Activated T-cell treated with anti-CD3 and anti-CD28 coated beads for 4 hours (primary cell): ENCODE results near the gene DLK1.

Source experiments
- DNase-seq: peaks from one replicate; pipeline ENCODE4 v3.0.0-alpha.2; 2020

DLK1 gene

DNA sequence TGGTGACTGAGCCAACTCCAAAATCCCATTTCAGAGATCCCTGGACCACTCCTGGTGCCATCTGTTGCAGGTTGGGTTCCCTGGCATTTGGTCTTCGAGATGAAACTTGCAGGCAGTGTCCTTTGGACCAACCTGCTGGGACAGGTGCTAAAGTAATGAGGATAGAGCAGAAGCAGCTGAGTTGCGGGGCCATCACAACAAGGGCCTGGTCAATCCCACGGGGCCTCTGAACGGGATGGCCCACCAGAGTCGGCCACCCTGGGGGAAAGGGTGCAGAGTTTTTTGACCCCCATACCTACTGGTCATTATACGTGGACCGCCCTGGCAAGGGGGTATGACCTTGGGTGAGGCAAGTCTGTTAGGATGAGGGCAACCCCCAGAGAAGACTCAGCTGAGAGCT is 39.3 kb downstream of the DLK1 start:
- DNase-seq: no peak

DNA sequence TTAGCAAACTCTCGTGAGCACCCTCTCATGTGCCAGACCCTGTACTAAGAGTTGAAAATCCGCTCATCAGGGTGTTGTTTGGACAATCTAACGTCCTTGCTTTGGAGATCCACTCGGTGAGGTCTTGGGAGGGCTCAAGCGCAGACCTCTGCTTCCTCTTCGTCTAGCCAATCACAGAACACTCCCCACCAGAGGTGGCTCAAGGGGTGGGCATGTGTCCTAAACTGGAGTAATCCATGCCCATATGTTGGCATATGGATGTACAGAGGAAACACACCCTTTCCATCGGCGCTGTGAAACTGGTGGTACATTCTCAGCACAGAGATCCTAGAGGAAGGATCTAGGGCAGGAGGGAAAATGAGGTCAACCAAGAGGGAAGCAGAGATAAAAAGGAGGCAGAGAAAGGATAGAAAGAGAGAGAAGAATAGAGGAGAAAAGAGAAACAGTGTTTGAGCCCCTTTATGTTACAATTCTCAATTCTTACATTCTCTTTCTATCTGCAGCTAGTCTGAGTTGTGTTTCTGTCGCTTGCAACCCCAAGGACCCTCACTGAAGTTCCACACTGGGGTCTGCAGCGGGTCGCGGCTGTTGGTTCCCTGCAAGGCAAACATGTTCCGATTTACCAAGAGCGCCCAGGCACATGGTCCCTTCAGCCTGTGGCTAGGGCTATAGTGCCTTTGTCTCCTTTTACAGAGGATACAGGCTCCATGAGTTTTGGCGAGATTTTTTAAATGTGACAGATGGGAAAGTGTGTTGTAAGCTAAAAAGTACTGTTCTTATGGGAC is 40.5 kb downstream of the DLK1 start:
- DNase-seq: no peak

DNA sequence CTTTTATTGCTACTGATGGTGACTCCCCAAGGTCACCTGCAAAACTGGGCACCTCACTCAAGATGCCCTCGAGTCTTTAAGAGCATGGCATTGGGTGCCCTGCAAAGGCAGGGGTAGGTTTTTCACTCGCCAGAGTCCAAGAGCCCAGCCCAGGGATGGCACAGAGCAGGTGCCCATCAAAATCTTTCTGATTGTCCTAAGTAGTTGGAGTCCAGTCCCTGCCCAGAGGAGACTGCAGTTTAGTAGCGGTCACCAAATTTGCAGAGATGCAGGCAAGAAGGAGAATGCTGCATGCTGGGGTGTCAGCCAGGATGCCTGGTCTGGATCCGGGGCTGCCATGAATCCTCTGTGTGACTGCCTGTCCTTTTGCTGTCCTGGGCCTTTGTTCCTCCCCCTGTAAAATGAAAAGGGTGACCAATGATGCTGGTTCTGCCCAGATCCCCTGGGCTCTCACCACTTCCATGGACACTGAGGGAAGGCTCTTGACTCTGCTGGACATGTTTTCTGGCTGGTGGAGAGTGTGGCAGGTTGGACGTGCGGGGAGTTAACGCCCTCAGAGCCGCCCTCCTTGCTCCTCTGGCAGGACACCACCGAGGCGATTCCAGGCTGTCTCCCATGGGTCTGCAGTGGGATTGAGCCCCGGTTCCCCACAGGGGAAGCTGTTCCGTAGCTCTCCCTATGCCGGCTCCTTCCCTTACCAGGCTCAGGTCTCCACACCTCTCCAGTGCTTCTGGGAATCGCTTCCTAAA is 41.3 kb downstream of the DLK1 start:
- no peak for DNase-seq

DNA sequence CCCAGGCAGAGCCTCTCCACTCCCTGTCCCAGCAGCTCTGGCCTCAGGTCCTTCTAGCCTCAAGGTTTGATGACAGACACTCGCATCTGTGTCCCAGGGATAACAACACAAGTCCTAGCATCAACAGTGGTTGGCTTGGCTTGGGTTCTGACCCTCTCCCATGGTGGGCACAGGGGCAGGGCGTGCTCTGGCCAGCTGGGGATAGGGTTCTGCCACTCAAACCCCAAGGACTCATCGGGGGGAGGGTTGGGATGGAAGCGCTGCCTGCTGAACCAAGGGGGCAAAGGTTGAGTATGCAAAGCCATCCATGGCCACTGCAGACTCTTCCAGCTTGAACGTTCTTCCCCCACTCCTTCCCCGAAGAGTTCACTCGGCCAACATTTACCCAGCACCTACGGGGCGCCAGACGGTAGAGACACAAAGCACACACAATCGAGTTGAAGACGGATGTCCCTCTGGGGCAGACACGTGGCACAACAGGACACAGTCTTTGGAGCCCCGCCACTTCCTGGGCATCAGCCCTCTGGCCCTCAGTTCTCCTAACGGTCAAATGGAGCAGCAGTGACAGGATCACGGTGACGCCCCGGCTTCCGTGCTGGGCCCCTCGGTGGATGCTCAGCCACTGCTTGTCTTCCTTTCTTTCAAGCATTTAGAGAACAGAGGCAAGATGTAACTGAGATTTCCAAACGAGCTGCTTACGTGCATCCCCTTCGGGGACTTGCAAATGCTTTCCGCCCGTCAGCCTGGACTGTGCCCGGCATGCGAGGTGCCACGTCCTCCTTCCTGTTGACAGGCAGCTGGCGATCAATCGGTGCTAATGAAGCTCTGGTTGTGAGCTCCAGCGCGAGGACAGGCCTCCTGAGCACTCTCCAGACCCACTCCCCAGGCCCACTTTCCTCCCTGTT is 42.6 kb downstream of the DLK1 start:
- no peak for DNase-seq

DNA sequence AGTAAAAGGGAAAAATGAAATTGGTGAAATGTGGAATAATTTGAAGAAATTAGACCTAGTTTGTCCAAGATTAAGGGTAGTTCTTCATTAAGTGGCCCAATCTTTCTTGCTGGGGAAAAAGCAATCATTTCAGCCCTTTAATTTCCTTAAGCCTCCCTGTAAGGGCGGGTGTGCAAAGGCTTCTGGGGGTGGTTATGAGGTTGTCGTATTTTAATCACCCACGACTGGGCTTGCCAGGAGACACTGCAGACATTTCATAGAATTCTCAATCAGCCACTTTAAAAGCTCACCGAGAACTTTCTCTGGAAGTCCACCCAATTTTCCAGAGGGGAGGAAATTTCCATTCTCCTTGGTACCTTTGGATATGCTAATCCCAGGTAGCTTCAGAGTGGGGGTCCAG is 43.4 kb downstream of the DLK1 start:
- no peak for DNase-seq

DNA sequence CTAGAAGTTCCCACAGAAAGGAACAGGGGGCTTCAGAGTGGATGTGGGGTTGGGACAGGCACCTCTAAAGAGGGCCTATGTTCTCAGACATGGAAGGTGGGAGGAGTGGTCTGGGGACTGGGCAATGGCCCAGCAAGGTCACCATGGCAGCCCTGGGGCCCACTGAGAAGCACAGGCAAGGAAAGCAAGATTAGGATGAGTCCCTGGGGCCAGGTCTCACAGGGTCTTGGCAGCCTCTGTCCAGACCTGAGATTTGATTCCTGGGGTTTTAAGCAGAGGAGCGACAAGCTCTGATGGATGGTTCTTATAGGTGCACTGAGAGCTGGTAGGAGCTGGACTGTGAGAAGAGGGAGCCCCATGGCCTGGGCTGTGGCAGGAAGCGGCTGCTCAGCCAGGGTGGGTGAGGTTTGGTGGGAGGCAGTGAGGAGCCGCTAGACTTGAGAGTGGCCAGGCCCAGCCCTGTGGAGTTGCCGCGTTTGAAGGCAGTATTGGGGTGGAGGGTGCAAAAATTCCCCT is 44.0 kb downstream of the DLK1 start:
- no peak for DNase-seq

DNA sequence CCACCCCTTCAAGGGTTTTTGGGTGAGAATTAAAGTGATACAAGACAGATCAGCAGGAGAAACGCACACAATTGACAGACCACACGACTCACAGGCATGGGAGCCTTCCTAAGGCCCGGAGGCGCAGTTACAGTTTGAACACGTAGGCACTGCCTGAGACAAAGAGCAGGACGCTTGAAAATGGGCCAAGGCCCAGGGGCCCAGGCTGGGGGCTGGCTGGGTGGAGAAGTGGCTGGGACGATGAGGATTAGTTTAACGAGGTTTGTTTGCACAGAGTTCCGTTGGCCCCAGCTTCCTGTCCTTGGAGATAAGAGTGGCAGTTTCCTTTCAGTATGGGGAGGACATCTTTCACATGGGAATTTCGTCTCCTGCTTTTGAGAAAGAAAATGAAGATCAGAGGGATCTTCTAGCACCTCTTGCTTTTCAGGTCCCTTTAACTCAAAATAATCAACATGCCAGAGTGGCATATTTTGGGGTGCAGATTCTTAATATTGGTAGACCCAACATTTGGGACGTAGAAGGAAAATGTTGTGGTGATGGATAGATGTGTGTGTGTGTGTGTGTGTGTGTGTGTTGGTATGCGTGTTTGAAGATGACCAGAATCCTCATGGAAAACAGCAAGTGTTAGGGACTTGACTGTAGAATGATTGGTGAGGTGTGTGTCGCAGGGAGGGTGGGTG is 44.6 kb downstream of the DLK1 start:
- DNase-seq: no peak

DNA sequence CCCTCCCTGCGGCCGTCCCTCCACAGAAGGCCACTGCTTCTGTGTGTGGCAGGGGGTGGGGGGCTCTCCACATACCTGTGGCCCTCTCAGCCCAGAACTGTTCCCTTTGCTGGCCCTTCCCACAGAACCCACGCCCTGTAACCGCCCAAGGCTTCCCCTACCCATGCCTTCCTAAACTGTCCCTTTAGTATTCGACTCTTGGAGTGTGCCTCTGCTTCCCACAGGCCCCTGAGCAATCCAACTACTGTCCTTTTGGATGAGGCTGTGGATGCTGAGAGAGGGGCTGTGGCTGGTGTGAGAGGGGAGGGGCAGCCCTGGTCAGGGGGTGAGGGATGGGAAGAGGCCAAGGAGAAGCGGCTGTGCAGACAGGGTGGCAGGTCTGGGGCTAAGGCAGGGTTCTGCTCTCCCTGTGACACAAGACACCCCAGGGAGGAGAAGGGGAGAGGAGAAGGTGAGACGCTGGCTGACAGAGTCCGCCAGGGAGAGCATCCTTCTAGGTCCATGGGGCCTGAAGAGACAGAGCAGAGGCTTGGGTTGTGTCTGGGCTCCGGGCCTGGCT is 46.0 kb downstream of the DLK1 start:
- DNase-seq: no peak

DNA sequence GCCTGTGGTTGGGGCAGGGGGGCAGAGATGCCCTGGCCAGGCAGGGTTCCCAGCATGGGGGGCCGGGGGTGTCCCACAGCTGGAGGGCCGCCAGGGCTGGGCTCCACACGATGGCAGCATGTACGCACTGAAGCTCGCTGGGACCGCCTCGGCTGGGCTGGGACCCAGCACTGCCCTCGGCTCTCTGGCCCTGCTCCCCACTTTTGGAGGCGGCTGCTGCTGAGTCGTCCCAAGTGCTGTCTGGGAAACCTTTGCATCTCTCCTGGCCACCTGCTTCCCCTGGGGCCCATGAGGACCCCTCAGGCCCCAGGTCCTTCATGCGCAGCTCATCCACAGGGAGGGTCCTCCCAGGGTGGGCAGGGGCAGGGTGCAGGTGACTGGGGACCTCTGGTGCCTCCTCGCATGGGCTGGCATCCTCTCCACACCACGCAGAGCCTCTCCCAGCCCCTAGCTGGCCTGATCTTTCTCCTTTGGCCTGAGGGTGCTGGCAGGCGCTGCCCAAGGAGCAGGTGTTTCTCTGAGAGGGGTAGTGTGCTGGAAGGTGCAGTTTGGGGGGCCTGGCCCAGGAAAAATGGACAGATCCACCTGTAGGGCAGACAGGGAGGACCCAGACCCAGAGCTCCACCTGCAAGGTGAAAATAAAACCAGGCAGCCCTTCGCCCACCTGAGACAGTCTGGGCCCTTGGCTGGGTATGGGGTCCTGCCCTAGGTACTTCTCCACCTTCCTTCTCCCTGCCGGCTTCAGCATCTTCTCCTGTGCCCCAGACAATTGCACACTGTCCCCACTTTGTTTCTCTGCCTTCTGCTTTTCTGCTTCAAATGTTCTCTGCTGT is 46.9 kb downstream of the DLK1 start:
- no peak for DNase-seq

DNA sequence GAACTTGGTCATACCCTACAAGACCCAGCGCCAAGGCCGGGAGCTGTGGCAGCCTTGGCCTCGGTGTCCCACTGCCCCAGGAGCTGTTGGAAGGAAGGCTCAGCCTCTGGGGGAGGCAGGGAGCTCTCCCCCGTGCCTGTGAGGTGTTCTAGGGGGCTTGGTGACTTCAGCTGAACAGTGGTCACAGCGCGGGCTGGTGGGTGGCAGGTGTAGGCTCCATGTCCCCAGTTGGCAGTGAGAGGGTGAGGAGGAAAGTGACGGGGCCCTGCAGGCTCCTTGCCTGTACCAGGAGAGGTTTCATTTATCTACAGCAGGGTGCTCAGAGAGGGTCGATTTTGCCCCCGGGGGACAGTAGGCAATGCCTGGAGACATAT is 47.5 kb downstream of the DLK1 start:
- DNase-seq: no peak

DNA sequence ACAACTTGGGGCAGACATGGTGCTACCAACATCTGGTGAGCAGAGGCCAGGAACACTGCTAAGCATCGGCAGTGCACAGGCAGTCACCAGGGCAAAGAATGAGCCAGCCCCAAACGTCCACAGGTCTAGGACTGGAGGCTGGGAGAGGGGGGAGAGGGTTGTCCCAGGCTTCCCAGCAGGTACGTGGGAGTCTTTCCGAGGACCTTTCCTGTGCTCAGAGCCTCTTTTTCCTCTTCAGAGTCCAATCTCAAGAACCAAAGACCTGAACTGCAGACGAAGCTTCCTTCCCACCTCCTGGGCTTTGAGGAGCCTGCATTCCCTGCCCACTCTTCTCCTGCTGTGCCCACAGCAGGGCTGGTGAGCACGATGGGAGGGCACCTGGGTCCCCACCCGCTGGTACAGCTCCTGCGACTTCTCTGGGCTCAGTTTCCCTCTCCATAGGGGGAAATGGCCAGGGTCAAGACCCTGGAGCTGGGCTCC is 48.7 kb downstream of the DLK1 start:
- no peak for DNase-seq

DNA sequence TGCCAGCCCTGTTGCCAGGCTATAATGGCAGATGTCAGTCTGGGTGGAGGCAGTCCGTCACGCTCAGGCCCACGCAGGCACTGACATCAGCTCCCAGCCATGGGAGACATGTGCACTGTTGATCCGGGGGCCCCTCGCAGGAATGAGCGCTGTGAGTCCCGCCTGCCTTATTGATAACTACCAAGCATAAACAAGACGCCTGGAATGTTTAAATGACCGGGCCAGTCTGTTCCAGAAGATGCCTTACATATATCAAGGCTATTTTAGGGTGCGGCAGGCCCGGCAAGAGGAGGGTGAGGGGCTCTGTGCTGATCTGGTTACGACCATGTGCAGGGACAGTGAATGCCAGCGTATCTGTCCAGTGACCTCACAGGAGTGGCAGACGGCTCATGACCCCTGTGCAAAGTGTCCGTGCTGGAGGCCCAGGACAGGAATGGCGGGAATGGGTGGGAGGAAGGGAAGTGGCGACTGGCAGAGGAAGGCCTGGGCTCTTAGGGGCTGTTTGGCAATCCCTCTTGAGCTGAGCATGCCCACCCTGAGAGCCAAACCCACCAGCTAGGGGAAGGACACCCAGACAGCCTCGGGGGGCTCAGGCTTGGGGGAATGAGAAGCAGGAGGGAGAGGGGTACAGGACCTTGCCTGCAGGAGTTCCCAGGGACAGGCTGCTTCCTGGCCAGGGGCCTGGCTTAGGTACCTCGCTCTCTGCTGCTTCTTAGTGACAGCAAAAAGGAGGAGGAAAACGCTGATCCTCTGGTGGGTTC is 49.3 kb downstream of the DLK1 start:
- DNase-seq: no peak

DNA sequence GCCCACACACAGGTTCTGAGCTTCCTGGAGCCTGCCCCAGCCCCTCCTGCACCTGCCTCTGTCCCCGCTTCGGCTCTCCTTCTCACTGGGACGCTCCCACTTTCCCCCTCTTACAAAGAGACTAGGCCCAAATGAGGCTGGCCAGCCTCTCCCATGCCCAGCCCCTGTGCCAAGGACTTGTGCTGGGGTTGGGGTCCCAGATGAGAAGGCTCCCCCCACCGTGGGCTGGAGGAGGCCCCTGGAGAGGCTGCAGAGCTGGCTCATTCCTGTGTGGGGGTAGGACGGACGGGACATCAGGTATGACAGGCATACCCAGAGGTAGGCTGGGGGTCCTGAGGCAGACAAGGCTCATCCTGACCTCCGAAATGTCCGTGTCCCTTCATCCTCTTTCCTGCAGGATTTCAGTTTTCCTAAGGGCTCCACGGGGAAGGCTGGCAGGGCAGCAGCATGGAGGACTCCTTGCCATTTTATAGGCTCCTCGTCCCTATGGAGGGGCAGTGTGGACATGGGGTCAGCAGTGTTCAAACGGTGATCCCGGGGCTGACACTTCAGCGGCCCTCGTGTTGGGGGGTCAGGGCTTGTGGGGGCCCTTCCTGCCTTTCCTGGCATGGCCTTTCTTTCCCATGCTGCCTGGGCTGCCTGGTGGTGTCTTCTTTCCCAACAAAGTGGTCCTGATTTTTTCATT is 50.1 kb downstream of the DLK1 start:
- no peak for DNase-seq

DNA sequence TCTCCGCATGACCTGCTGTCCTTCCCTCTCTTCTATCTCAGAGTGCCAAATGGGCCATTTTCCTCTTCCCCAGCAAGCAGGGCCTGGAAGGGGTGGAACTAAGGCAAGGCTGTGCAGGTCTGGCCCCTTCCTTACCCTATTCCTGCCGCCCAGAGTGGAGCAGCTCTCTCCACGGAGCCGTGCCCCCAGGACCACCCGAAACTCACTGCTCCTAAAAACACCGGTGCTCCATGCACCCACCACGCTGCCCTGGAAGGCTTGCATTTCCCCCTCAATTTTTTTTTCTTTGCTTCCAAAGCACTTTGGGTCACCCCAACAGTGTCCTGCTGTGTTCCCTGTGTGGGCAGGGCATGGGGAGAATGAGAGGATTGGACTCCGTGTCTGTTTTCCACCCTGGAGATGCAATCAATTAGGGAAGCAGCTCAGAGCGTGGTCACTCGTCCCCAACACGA is 50.7 kb downstream of the DLK1 start:
- DNase-seq: no peak

DNA sequence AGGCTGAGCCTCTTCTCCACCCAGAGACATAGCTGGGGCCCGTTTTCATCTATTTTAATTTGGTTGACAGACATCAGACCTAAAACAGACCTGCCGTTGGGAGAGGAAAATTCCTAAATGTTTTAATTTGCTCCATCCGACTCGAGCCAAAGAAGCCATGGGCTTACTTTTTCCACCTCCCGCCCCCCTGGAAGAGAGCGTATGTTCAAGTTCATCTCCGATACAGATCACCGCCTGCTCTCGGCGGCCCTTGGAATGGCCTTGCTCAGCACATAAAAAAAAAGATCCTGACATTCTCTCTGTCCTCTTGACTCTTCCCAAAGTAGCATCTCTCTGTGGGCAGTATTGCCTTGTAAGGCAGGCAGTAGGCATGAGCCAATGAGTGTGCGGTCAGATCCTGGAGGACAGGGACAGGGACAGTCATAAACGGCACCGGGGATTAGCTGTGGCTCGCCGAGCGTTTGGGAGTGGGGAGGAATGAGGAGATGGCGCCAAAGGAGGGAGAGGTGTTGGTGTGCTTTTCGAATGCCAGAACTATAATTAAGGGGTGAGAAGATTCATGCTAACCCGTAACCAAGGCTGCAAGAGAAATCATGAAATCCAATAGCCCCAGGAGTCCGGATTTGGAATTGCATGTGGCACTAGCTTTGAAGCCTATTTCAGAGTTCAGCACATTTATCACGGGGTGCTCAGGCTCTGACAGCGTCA is 51.3 kb downstream of the DLK1 start:
- no peak for DNase-seq

DNA sequence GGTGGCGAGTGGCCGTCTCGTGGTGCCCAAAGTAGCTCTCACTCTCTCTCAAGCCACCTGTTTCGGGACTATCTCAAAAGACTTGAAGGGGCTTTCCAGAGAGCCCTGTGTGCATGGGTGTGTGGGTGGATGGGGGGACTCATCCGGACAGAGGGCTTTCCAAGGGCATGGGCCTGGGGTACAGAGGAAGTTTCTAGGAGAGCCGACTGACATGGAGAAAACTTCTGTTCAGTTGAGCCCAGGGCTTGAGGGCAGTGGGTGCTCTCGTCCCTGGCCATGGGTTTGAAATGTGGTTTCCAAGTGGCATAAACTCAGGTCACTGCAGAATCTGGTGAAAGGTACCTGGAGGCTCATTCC is 51.8 kb downstream of the DLK1 start:
- no peak for DNase-seq

DNA sequence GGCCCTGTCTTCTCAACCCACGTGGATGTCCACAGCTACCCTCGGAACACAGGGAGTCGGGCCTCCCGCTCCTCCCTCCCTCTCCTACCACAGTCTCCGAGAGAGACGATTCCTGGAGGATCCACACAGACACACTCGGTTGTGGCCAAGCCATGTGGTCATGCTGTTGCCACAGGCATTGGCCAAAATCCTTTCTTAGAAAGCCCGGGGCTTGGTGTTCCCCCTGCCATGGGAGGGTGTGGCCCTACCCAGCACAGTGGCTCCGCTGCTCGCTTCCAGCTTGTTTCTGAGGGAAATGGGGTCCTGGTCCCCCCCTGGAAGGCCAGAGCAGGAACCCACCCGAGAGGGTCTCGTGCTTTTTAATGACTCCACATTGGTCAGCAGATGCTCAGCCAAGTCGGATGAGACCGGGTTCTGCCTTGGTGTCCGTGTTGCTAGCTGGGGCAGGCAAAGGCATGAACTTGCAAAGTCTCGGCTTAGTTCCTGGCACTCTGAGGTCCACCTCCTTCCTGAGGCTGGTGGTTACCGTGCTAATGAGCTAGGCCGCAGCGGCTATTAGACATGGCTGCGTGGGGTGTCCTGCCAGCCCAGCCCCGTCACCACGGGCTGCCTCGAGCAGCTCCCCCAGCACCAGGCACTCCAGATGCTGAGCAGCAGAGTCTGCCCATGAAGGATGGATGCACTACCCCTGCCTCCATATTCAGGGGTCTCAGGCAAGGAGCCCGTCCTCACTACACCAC is 52.4 kb downstream of the DLK1 start:
- DNase-seq: no peak

DNA sequence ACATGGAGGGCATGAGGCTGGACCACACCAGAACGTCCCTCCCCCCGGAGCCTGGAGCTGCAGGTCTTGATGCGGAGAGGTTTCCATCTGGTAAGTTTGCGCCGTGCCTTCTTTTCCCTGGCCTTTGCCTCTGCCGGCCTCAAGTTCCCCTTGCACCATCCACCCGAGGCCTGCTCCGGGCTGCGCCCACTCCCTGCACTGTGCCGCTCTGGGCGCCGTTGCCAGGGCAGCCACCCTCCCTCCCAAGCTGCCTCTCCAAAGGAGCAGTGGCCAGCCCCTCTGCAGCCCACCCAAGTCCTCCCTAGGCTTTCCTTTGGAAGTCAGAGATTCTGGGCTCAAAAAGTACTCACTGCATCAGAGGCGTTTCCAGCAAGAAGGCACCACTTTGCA is 53.0 kb downstream of the DLK1 start:
- no peak for DNase-seq

DNA sequence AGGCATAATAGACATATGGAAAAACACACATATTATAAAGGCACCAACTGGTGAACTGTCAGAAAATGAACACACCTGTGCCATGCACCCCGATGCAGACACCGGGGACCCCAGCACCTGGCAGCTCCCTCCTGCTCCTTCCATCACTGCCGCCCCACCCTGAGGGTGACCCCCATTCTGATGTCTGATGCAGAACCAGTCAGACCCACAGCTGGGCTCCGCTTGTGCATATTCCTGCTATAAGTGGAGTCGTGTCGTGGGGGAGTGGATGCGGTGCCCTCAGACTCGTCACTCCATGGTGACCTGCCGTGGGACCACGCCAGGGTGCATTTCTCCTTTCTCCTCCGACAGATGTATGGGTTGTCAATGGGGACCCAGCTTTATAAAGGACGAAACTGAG is 53.6 kb downstream of the DLK1 start:
- no peak for DNase-seq
